ENCODE measurements around the gene ZNF385C.

The ZNF385C gene

GRCh38 chr17:42106009-42106408, 7.7 kb upstream of the ZNF385C start:
- DNase-seq: no peak

- no peak for DNase-seq
Observed at GRCh38 chr17:42104264-42104663, 6.0 kb upstream of the ZNF385C start.

- DNase-seq: no peak
Observed at GRCh38 chr17:42103221-42103954, 5.1 kb upstream of the ZNF385C start.

DNA sequence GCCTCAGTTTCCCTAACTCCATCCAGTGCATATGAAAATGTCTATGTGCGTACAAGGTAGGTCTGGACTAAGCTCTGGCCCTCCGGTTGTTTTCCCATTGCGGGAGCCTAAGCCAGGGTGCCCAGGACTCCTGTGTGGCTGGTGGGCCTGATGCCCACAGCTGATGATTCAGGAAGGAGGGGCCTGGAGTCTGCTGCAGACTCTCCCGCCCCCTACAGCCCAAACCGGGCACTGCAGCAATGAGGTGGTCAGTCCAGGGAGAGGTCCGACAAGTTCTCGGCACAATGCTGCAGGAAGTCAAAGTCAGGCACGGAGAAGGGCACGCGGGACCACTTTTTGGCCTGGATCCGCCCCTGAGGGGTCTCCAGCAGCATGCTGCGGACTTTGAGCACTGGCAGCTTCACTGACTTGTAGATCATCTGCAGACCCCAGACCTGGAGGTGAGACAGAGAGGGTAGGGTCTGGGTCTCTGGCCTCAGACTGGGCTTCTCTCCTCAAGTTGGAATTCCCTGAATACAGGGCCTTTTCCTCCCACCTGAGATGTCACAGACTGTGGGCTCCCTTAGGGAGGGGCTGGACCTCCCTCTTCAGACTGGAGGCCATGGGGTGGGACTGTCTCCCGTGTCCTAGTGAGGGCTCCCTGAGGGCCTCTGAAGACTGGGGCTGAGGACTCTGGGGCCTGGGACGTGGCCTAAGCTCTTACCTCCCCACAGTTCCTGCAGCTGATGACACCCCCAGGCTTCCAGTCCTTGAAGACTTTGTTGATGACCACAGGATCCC, 3.4 kb upstream of the ZNF385C start:
- DNase-seq: peak; percentile 75

DNA sequence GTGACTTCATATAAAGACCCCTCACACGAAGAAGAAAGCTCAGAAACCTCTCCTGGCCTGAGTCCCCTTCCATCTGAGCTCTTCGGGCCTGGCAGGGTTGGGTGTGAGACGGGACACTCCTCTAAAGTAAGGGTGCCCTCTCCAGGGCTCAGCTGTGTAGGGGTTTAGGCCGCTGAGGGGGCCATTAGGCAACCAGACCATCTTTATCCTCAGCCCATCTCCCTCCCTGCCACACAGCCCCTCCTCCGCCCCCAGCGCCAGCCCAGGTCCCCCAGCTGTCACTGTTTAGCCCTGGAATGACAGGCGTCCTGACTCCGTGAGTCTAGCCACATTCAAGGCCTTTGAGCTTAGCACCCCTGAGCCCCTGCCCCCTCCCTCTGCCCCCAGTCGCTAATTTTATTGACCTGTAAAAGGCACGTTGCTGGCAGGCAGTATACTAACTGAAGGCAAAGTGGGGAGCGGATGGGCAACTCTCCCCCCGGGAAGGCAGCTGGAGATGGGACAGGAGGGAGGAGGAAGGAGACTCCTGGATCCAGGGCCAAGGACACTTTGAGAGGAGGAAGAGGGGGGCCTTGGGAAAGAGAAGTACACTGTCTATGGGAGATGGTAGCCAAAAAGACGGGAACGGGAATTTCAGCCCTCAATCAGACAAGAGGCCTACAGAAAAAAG, 592 bp upstream of the ZNF385C start:
- no peak for DNase-seq

DNA sequence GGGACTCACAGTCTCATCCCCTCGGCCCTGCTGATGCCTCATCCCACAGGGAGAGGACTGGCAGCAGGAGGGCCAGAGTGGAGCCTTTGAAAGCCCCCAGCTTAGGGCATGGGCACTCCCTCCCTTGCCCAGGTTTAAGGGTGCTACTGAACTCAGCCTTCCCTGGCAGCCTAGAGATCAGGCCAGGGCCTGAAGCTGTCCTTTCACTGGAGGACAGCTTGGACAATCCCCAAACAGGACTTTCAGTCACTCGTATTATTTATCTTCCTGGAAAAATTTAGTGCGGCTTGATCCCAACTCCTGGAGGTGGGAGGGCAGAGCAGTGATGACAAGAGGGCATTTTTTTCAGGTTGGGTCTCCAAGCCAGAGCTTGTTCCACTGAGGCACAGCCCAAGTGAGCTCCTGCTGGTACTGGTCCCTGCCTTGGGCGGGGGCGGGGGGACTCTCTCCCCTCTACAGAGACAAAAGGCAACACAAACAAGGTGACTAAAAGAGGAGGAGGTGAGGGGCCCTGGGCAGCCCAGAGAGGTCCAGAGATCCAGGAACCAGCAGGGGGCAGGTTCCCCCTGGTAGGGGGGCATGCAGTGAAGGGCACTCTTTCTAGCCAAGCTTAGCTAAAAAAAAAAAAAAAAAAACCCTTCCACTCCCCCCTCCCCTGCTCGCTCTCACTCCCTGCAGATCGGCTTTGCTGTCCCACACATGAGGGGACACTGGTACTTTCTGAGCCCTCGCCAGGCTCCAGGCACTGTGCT, 1.7 kb downstream of the ZNF385C start:
- no peak for DNase-seq

- DNase-seq: no peak
Observed at GRCh38 chr17:42094375-42095069, 3.8 kb downstream of the ZNF385C start.

GRCh38 chr17:42092939-42093338, 5.3 kb downstream of the ZNF385C start:
- DNase-seq: no peak

DNA sequence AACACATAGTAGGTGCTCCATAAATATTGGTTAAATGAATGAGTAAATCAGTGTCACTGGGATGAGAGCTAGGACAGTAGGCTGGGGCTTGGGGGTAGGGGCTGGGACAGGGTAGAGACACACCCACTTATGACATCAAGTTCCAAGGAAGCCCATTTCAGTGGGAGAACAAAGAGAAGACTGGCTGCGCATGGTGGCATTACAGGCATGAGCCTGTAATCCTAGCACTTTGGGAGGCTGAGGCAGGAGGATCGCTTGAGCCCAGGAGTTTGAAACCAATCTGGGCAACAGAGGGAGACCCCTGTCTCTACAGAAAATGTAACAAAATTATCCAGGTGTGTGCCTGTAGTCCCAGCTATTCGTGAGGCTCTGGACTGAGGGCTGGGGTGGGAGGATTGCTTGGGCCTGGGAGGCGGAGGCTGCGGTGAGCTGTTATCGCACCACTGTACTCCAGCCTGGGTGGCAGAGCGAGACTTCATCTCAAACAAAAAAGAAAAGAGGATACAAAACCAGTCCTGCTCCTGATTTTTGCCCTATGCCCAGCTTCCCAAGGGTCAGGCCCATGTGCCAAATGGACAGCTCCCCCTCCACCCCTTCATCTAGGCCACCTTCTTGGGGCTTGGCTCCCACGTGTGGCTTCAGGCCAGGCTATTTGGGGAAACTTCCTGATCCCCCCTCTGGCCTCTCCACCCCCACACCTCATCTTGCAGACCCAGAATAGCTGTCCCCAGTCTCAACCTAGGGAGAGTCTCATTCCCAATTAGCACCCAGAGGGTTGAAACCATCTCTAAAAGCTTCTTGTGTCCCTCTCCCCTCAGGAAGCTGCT, 7.1 kb downstream of the ZNF385C start:
- DNase-seq: no peak

DNA sequence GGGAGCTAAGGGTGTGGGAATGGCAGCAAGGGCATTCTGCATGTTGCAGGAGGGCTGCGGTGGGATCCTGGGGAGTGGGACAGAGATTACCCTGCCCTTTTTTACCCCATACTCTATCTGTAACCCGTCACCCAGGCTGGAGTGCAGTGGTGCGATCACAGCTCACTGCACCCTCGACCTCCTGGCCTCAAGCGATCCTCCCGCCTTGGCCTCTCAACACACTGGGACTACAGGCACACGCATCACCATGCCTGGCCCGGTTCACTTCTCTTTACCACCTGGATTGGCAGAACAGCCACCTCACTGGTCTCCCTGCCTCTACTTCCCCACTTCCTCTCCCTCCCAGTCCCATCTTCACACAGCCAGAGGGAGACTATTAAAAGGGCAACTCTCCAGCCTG, 9.5 kb downstream of the ZNF385C start:
- DNase-seq: no peak

DNA sequence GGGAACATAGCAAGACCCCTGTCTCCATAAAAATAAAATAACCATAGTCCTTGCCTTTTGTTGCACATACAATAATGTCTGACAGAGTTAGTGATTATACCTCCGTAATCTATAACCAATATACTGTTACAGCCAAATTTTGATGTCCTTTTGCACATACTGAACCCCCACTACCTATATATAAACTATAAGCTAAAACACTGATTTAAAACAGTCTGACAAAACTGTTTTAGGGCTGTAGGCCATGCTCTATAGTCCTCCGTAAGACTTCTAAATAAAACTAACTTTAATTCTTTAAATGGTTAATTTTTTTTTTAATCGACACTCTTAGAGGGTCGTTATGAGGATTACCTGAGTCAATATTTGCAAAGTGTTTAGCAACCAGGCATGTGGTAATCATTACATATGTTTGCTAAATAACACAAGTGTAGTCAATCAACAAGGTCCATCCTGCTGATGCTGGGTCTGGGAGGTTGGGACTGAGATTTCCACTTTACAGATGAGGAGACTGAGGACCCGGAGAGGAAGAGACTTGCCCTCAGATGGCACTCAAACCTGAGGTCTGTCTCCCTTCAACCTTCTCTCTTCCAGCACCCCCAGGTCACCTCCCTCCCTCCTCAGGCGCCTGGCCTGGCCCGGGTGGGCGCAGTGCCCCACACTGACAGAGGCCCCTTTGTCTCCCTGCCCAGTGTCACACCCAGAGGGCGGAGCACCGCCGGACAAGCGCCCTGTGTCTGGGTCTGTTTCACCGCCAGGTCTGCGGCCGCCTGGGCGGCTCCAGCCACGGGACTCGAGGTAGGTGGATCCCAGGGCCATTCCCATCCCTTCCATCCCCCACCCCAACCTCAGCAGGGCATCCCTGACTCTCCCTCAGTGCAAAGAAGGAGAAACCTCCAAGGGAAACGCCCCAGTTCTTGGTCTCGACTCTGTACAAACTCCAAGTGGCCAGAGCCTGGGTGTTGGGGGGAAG, 10.3 kb downstream of the ZNF385C start:
- no peak for DNase-seq

DNA sequence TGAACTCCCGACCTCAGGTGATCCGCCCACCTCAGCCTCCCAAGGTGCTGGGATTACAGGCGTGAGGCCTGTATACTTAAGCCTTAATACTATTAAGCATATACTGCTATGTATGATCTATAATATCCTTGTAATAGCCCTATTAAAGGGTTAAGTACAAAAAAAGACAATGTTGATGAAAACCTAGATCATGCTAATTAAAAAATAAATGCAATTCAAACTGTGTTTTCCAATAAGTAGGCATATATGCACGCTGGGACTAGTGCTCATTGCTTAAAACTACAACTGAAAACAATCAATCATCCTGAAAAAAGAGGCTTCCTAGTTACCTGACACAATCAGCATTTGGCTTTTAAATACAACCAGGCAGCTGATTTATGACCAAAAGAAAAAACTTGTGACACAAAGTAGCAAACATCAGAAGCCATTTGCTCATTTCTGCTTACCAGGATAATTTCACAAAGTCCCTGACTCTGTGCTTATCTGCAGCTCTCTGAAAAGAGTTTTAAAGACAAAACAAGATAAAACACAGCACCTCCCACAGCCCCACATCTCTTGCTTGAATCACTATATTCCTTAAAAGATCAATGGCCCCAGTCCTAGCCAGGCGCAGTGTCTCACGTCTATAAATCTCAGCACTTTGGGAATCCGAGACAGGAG, 11.1 kb downstream of the ZNF385C start:
- DNase-seq: no peak

GRCh38 chr17:42081516-42082129, 16.6 kb downstream of the ZNF385C start:
- no peak for DNase-seq

- no peak for DNase-seq
Observed at GRCh38 chr17:42079541-42079940, 18.7 kb downstream of the ZNF385C start.

- DNase-seq: no peak
Observed at GRCh38 chr17:42078396-42079043, 19.8 kb downstream of the ZNF385C start.

GRCh38 chr17:42077755-42078154, 20.5 kb downstream of the ZNF385C start:
- DNase-seq: no peak

DNA sequence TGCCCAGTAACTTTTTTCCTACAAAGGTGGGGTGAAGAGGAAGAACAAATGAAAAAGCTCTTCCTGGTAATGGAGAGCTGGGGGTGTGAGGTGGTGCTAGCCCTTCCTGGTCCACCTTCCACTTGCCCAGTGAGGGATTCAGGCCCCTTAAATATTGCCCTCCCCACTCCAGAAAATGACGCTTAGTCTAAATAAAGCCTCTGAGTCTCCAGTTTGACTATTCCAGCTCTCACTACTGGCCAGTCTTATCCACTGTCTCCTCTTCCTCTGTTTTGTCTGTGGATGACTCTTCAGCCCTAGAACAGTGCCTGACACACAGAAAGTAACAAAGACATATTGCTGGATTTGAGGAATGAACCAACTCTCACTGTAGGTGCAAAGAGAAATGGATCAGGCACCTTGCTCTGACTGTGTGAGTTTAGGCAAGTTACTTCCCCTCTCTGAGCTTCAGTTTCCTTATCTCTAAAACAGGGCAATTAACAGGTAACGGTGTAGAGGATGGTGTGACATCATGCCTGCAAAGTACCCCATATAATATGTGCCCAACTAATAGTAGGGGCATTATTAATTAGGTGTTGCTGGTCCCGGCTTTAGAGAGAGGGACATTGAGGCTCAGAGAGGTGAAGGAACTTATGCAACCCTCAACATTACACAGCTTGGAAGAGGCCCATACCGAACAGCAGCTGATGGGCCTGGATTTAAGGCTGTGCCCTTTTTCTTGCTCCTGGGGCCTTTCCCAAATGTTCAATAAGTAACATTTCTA, 21.3 kb downstream of the ZNF385C start:
- DNase-seq: no peak

DNA sequence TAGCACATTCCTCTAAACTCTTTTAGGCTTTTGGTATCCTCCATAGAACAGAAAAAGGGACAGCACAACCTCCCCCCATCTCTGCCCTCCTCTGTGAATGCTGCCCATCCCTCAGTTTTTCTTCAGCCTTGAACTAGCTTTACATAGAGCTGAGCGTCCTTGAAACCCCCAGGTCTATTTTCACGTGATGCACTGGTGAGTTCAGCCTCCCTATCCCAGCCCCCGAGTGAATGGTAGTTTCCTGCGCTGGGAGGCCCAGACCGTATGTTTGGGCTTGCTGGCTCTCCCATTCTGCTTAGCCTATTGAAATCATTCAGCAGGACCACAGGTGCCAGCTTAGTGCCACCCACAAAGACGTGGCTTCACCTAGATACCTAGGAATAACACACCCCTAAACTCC, 22.5 kb downstream of the ZNF385C start:
- DNase-seq: no peak
